HG02623 (cell line): ENCODE measurements around the gene COMMD4.
A peak's percentile ranks its signal among the peaks of the same experiment; 100 is the strongest.

Experiments
- ATAC-seq: cut with Tn5 transposase; IDR thresholded peaks from one replicate; pipeline ENCODE4 v1.9.1; 2021; ENCODE audit warnings: moderate library complexity; ENCODE audit not compliant: unreplicated experiment

COMMD4 gene

GRCh38 chr15:75355369-75355768, 19.5 kb downstream of the COMMD4 start:
- ATAC-seq, result no peak

- ATAC-seq, result no peak
Observed at GRCh38 chr15:75356006-75356405, 20.1 kb downstream of the COMMD4 start.

GRCh38 chr15:75356517-75356916, 20.7 kb downstream of the COMMD4 start:
- no peak for ATAC-seq

- ATAC-seq, result no peak
Observed at GRCh38 chr15:75357976-75358673, 22.3 kb downstream of the COMMD4 start.

- no peak for ATAC-seq
Observed at GRCh38 chr15:75358771-75359536, 23.1 kb downstream of the COMMD4 start.

- ATAC-seq, result no peak
Observed at GRCh38 chr15:75359537-75360250, 23.8 kb downstream of the COMMD4 start.

- ATAC-seq, result no peak
Observed at GRCh38 chr15:75360391-75360790, 24.5 kb downstream of the COMMD4 start.

- no peak for ATAC-seq
Observed at GRCh38 chr15:75360856-75361255, 25.0 kb downstream of the COMMD4 start.

- no peak for ATAC-seq
Observed at GRCh38 chr15:75361361-75361988, 25.6 kb downstream of the COMMD4 start.

GRCh38 chr15:75361989-75362641, 26.3 kb downstream of the COMMD4 start:
- no peak for ATAC-seq

- no peak for ATAC-seq
Observed at GRCh38 chr15:75362642-75363249, 26.9 kb downstream of the COMMD4 start.

GRCh38 chr15:75363786-75364185, 27.9 kb downstream of the COMMD4 start:
- ATAC-seq, result no peak

- no peak for ATAC-seq
Observed at GRCh38 chr15:75364881-75365280, 29.0 kb downstream of the COMMD4 start.

GRCh38 chr15:75366163-75366562, 30.3 kb downstream of the COMMD4 start:
- ATAC-seq, result no peak

- ATAC-seq, result no peak
Observed at GRCh38 chr15:75367006-75367405, 31.1 kb downstream of the COMMD4 start.

- no peak for ATAC-seq
Observed at GRCh38 chr15:75367406-75367912, 31.6 kb downstream of the COMMD4 start.

GRCh38 chr15:75367913-75368688, 32.2 kb downstream of the COMMD4 start, which contains the start of gene MAN2C1:
MAN2C1 (minus strand) TSS chr15:75368607; CDS start chr15:75368583, 24 bp downstream.
- ATAC-seq, result peak; percentile 78

GRCh38 chr15:75368689-75369239, 32.9 kb downstream of the COMMD4 start:
- peak; percentile 14 for ATAC-seq
